GM21723 (cell line): ENCODE data around the gene RBBP9.
"Not testable (repeated sequence)": the region's sequence is repeated elsewhere in the genome, so short reads cannot be mapped to it uniquely, and the experiment has no call there.

ENCODE experiments used
- ATAC-seq: cut with Tn5 transposase; IDR thresholded peaks from one replicate; pipeline ENCODE4 v1.9.1; 2021; ENCODE audit warnings: mild to moderate bottlenecking, moderate library complexity; ENCODE audit not compliant: unreplicated experiment

RBBP9 gene

GRCh38 chr20:18506744-18507143 lies 9.7 kb upstream of the RBBP9 start:
- no peak for ATAC-seq

DNA sequence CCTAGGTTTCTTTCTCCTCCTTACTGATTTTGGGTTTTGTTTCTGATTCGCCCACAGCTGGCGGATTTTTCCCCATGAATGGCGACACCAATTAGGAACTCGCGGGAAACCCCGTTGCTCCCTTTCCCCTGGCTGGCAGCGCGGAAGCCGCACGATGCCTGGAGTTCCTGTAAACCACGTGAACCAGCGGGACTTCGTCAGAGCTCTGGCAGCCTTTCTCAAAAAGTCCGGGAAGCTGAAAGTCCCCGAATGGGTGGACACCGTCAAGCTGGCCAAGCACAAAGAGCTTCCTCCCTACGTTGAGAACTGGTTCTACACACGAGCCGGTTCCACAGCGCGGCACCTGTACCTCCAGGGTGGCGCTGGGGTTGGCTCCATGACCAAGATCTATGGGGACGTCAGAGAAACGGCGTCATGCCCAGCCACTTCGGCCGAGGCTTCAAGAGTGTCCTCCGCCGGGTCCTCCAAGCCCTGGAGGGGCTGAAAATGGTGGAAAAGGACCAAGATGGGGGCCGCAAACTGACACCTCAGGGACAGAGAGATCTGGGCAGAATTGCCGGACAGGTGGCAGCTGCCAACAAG lies 7.5 kb upstream of the RBBP9 start:
- no peak for ATAC-seq

- ATAC-seq, result not testable (repeated sequence)
These were observed 4.6 kb upstream of the RBBP9 start for GRCh38 chr20:18501672-18502071.

DNA sequence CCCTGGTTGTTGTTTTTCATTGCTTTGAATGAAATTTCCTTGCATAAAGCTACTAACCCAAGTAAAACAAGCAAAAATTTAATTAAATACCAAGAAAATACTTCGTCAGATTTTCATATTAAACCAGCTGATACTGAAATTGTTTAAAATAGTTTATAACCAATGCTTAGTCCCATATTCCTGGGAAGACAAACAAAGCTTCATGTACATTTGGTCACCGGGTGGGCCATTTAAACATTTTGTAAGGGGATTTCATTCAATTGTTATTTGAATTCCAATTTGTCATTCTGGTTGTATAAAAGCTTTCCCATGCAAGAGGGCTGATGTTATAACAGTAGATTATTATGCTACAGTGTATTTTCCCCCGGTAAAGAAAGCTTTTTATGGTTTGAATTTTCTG lies 578 bp upstream of the RBBP9 start:
- no peak for ATAC-seq

DNA sequence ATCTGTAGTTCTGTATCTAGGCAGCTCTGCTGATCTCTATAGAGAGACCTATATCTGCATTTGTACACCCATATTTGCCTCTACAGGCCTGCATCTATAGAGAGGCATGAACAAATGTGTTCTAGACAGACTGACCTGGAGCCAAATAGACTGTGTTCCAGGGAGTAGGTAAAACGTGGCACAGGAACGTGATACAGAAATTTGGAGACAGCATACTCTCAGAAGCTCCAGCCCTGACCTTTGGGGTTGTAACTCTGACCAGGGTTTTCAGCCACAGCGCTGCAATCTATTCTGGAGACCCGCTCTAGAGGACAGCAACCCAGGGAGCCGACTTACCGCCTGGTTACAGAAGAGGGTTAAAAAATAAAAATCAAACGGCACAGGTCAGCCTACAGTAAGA lies 983 bp downstream of the RBBP9 start:
- ATAC-seq, result no peak

DNA sequence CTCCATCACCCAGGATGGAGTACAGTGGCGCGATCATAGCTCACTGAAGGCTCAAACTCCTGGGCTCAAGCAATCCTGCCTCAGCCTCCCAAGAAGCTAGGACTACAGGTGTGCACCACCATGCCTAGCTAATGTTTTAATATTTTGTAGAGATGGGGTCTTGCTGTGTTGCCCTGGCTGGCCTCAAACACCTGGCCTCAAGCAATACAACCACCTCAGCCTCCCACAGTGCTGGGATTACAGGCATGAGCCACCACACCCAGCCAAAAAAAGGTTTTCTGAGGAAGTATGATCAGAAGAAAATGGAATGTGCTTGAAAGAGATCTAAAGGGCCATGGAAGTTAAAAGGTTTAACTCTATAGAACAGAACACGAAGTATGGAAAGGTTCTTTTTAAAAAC lies 8.7 kb downstream of the RBBP9 start:
- no peak for ATAC-seq

DNA sequence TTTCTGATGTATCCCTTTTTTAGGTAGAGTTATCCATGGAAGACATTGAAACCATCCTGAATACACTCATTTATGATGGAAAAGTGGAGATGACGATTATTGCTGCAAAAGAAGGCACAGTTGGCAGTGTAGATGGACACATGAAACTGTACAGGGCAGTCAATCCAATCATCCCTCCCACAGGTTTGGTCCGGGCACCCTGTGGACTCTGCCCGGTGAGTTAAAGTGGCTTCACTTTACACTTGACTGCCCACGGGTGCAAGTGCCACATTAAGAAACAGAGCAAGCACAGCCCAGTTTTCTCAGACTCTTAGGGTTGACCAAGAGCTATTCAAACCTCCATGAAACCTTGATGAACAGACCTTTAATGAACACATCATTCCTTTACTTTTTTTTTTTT lies 15.4 kb downstream of the RBBP9 start:
- no peak for ATAC-seq

- ATAC-seq, result no peak
These were observed 19.2 kb downstream of the RBBP9 start for GRCh38 chr20:18477821-18478220.

GRCh38 chr20:18477218-18477617 lies 19.8 kb downstream of the RBBP9 start:
- no peak for ATAC-seq

DNA sequence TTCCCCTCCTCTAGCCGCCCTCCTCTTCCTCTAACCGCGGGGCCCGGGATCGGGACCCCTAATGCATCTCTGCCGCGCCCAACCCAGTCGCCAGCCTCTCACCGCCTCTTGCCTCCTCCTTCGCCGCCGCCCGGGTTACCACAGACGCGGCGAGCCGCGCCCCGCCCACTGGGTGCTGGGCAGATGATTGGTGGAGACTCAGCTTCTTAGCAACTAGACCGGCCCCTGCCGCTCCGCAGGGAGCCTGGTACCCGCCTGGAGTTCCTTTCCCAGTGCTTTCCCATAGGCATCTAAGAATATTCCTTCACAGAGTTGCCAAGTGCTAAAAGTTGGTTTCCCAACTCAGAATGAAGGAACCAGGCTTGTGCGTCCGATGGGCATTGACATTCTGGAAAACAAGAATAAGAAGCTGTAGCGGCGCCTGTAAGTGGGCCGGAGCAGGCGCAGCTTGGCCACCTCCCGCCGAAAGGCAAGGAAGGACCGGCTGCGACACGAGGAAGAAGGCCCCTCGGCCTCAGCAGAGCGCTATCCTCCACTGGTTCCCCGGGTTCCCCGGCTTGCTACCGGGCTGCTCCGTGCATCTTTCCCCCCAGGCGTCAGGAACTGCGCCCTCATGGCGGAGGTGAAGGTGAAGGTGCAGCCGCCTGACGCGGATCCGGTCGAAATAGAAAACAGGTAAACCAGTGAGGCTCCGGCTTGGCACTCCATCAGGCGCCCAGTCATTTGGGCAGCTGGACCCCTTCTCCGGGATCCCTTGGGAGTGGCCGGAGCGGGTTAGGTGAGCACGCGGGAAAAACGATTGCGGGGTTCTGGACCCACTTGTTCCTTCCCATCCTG lies 29.9 kb downstream of the RBBP9 start, which contains the start of the genes DZANK1 and POLR3F:
TSS of gene DZANK1 (minus strand) at position 137 of the 837 bp plus-strand sequence. CDS start 1,672 bp downstream, outside the sequence.
TSS of gene POLR3F (plus strand) at position 497 of the 837 bp plus-strand sequence. CDS start at position 614, 117 bp downstream.
- peak; percentile 98 for ATAC-seq

DNA sequence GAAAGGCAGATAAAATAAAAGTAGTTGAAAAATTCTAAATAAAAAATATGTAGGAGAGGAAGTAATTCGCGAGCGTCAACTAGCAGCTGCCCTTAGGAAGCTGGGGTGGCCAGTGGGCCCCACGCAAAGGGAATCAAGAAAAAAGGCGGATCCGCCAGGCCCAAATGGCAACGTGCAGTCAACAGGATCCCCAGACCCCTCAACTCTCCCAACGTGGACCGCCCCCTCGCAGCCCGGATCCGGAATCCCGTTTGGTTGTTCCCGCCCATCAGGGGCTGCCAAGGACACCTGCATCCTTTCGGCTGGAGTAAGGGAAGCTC lies 30.5 kb downstream of the RBBP9 start:
- peak; percentile 38 for ATAC-seq

GRCh38 chr20:18465536-18466200 lies 31.4 kb downstream of the RBBP9 start:
- ATAC-seq, result no peak

GRCh38 chr20:18456600-18456999 lies 40.4 kb downstream of the RBBP9 start:
- no peak for ATAC-seq

DNA sequence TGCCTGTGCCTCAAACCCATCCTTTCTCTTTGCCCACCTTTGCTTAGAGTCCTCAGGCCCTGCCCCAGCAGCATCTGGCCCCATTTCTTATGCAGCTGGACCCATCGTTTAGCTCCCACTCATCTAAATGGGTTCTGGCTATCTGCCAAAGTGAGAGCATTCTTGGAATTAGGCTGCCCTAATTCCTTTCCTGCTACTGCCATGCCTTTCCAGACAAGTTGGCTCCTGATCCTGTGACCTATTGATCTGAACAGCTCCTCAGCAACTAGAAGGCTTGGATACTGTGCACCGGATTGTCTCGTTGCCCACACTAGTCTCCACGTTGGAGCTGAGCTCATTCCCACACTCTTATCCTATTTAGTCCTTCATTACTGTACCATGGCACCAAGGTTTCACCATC lies 53.1 kb downstream of the RBBP9 start:
- no peak for ATAC-seq

DNA sequence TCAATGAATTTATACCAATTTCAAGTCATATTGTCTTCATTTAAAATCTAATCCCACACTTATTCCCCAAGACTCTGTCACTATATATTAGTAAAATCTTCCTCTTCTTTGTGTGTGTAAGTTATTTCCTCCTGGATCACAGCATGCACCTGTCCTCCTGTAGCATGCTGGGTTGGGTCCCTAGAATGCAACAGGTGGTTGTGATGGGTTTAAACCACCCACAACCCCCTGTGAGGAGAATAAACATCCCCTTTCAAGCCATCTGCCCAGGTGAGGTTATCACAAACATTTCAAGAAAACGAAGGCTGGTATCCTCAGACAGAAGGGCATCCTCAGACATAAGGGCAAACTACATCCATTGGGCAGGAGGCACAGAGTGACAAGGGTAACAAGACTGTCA lies 56.6 kb downstream of the RBBP9 start:
- no peak for ATAC-seq

GRCh38 chr20:18436847-18437246 lies 60.2 kb downstream of the RBBP9 start:
- ATAC-seq, result no peak
